Vagina (tissue), 2 donors: ENCODE results near the gene LRRC8A. TPM values are rescaled to one million over a fixed set of nuclear protein-coding genes. Genes with fewer than 3 reads are reported as not detected.

Source experiments
- DNase-seq, 2 donors: peaks; one replicate each; pipeline ENCODE4 v3.0.0-alpha.2; 2017; ENCODE audit errors: extremely low spot score in 2 of 2
- H3K27ac ChIP-seq: fragments of 200-600 bp; sonication (generic); one replicate; pipeline ENCODE4 v1.5.1; 2019
- H3K27me3 ChIP-seq: fragments of 200-600 bp; sonication (generic); one replicate; pipeline ENCODE4 v1.5.1; 2019
- H3K36me3 ChIP-seq, 2 donors: fragments of 200-600 bp; sonication (generic); one replicate each; pipeline ENCODE4 v1.5.1; 2017 to 2019
- H3K4me1 ChIP-seq: fragments of 200-600 bp; sonication (generic); one replicate; pipeline ENCODE4 v1.5.1; 2019
- H3K4me3 ChIP-seq, 2 donors: fragments of 200-600 bp; sonication (generic); 1 replicate in 1 of 2; 2 replicates in 1 of 2; pipeline ENCODE4 v1.5.1; 2016 to 2019
- H3K9me3 ChIP-seq: fragments of 200-600 bp; sonication (generic); one replicate; pipeline ENCODE4 v1.5.1; 2019
- POLR2A ChIP-seq, 2 donors: fragments of 450-650 bp; IDR thresholded peaks; one replicate each; pipeline ENCODE4 v1.6.1; 2017; ENCODE audit warnings: antibody characterized with exemption in 2 of 2, mild to moderate bottlenecking in 2 of 2, moderate library complexity in 2 of 2
- POLR2AphosphoS5 ChIP-seq, 2 donors: sonication (generic); formaldehyde crosslinking; IDR thresholded peaks; one replicate each; pipeline ENCODE4 v1.9.0; 2017; ENCODE audit warnings: antibody characterized with exemption in 2 of 2, mild to moderate bottlenecking in 2 of 2, low read depth in 1 of 2; ENCODE audit not compliant: insufficient read depth in 1 of 2
- intact Hi-C: fragments of 100-400 bp; cut with DNase I; formaldehyde crosslinking; loops from one replicate; pipeline ENCODE4 v1.15.1; 2023
- total RNA-seq: library from RNA; depleted of rRNA; stranded (reverse); fragments of >200 nt; gene quantifications from one replicate; pipeline ENCODE4 v1.2.3, GENCODE V29; 2016
- TF ChIP-seq, protein P1 (sequence below), 3 experiments: fragments of 450-650 bp in 2 of 3; fragments of 200-600 bp in 1 of 3; sonication (generic) in 1 of 3; IDR thresholded peaks; one replicate each; pipeline ENCODE4 v1.5.1; 2017 to 2019; ENCODE audit warnings: antibody characterized with exemption in 3 of 3, mild to moderate bottlenecking in 2 of 3, moderate library complexity in 2 of 3

The LRRC8A gene
- total RNA-seq, 1 donor from 2014 or later, result 110 TPM

DNA sequence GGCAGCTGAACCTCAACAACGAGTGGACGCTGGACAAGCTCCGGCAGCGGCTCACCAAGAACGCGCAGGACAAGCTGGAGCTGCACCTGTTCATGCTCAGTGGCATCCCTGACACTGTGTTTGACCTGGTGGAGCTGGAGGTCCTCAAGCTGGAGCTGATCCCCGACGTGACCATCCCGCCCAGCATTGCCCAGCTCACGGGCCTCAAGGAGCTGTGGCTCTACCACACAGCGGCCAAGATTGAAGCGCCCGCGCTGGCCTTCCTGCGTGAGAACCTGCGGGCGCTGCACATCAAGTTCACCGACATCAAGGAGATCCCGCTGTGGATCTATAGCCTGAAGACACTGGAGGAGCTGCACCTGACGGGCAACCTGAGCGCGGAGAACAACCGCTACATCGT lies 26.4 kb downstream of the LRRC8A start:
- Histone ChIP-seq H3K4me1 (peaks cover 61% of the 10 kb centered on the region), H3K36me3 (peaks cover 0 to 29% of the 10 kb centered on the region in 2 donors), H3K27ac (no peak overlapping the region), H3K4me3 (no peak overlapping the region), H3K9me3 (no peaks in the 10 kb centered on the region), H3K27me3 (no peaks in the 10 kb centered on the region)
- intact Hi-C loops, result no loop called here
- DNase-seq, result no peak
- TF ChIP-seq POLR2AphosphoS5 (IDR thresholded peaks at IDR 0.05; ENCODE audit: insufficient read depth in 1 of 2, low read depth in 1 of 2) (no peak), POLR2A (IDR thresholded peaks at IDR 0.05) (no peak)
- TF ChIP-seq, protein P1, sequence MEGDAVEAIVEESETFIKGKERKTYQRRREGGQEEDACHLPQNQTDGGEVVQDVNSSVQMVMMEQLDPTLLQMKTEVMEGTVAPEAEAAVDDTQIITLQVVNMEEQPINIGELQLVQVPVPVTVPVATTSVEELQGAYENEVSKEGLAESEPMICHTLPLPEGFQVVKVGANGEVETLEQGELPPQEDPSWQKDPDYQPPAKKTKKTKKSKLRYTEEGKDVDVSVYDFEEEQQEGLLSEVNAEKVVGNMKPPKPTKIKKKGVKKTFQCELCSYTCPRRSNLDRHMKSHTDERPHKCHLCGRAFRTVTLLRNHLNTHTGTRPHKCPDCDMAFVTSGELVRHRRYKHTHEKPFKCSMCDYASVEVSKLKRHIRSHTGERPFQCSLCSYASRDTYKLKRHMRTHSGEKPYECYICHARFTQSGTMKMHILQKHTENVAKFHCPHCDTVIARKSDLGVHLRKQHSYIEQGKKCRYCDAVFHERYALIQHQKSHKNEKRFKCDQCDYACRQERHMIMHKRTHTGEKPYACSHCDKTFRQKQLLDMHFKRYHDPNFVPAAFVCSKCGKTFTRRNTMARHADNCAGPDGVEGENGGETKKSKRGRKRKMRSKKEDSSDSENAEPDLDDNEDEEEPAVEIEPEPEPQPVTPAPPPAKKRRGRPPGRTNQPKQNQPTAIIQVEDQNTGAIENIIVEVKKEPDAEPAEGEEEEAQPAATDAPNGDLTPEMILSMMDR (IDR thresholded peaks at IDR 0.05), result no peak

DNA sequence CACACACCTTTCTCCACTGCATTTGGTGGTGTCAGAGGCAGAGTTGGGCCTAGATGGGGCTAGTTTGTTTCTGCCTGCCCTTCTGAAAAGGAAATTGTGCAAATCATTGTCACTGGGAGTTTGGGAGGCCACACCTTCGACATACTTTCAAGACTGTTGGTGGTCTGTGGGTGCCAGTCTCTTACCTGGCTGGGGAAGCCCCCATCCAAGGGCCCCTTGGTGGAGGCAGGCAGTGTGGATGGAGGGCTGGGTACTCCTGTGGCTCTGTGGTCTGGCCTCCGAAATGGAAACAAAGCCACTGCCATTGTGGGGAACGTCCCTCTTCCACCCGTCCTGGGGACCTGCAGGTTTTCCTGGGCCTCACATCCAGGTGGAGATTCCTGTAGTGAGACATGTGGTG lies 27.9 kb downstream of the LRRC8A start:
- TF ChIP-seq POLR2AphosphoS5 (IDR thresholded peaks at IDR 0.05; ENCODE audit: insufficient read depth in 1 of 2, low read depth in 1 of 2), result no peak
- no peak for TF ChIP-seq POLR2A (IDR thresholded peaks at IDR 0.05)
- TF ChIP-seq, protein P1 (IDR thresholded peaks at IDR 0.05), result no peak
- Histone ChIP-seq H3K27ac (peak overlapping the region; percentile 42), H3K36me3 (peaks cover 0 to 29% of the 10 kb centered on the region in 2 donors)

DNA sequence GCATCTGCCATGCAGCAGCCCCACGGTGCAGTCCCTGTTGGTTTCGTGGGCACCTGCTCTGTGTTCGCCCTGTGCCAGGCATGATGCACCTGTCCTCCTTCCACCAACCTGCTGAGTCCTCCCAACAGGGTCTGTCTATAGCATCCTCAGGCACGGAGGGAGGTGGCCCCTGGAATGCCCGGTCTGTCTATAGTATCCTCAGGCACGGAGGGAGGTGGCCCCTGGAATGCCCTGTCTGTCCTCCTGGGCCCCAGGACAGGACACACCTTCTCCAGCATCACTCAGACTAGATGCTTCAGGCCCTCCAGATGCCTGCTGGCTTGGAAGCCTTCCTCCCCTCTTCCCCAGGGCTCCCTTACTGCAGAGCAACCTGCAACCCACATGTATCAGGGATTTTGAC lies 29.0 kb downstream of the LRRC8A start:
- H3K27me3 ChIP-seq, result no peaks in the 10 kb centered on the region
- intact Hi-C loops, result no loop called here
- H3K36me3 ChIP-seq, result peaks cover 0 to 29% of the 10 kb centered on the region in 2 donors
- H3K4me3 ChIP-seq, result no peak overlapping the region
- H3K9me3 ChIP-seq, result no peaks in the 10 kb centered on the region
- peak overlapping the region; percentile 96 for H3K27ac ChIP-seq
- no peak for TF ChIP-seq POLR2A (IDR thresholded peaks at IDR 0.05)
- TF ChIP-seq POLR2AphosphoS5 (IDR thresholded peaks at IDR 0.05; ENCODE audit: insufficient read depth in 1 of 2, low read depth in 1 of 2), result no peak
- TF ChIP-seq, protein P1 (IDR thresholded peaks at IDR 0.05), result no peak
- peaks cover 69% of the 10 kb centered on the region for H3K4me1 ChIP-seq
- DNase-seq, result peak in 1 of 2 donors; percentile 83

More for the DNA sequence above, 27.9 kb downstream of the LRRC8A start:
- H3K27me3 ChIP-seq, result no peaks in the 10 kb centered on the region
- intact Hi-C loops, result no loop called here
- no peaks in the 10 kb centered on the region for H3K9me3 ChIP-seq
- no peak overlapping the region for H3K4me3 ChIP-seq
- peaks cover 61% of the 10 kb centered on the region for H3K4me1 ChIP-seq
- no peak for DNase-seq

DNA sequence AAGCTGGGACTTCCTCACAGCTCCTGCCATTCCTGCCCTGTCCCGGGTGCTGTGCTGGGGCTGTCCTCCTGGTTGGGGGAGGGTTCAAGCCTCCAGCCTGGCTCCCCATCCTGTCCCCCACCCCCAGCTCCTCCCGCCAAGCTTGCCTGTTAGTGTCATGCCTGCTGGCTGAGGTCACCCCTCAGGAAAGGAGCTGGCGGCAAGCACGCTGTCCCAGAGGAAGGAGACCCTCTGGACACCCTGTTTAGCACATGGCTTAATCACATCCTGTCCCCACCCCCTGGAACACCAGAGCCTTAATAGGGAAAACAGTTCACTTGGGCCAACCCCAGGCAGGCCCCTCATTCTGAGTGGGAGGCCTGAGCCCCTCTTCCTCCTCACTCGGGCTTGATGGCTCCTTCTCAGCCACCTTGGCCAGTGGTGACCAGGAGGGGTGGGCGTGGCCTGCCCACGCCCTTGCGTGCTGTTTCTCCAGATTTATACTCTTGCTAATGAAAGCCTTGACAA lies 29.6 kb downstream of the LRRC8A start:
- no peaks in the 10 kb centered on the region for H3K27me3 ChIP-seq
- TF ChIP-seq, protein P1 (IDR thresholded peaks at IDR 0.05), result no peak
- peak in 1 of 2 donors; percentile 52 for TF ChIP-seq POLR2AphosphoS5 (IDR thresholded peaks at IDR 0.05; ENCODE audit: insufficient read depth in 1 of 2, low read depth in 1 of 2)
- H3K4me3 ChIP-seq, result peak overlapping the region in 1 of 2 donors; percentile 2
- peak overlapping the region; percentile 96 for H3K27ac ChIP-seq
- DNase-seq, result no peak
- peaks cover 0 to 29% of the 10 kb centered on the region in 2 donors for H3K36me3 ChIP-seq
- no peaks in the 10 kb centered on the region for H3K9me3 ChIP-seq
- H3K4me1 ChIP-seq, result peaks cover 76% of the 10 kb centered on the region
- intact Hi-C loops, result no loop called here

DNA sequence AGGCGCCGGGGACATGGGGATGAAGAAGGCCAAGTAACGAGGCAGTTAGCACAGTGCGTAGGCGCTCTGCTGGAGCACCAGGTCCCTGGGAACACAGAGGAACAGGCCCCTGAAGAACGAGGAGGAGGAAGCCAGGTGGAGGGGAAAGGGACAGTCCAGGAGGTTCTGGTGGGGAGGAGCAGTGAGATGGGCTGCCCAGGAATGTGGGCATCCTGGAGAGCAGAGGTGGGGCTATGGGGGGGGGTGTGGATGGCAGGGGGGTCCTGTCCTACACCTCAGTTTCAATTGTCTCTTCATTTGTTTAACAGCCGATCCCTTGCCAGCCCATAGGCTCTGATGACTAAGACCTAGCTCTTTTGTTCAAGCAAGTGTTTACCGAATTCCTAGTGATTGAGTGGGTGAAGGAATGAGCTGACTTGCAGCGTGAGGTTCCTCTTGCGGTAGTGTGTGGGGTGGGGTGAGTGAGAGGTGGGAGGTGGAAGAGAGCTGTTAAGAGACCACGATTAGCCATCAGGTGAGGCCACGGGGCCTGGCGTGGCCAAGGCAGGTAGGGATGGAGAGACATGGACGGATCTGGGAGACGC lies 30.4 kb downstream of the LRRC8A start:
- H3K4me1 ChIP-seq, result peaks cover 84% of the 10 kb centered on the region
- H3K9me3 ChIP-seq, result no peaks in the 10 kb centered on the region
- peak overlapping the region; percentile 96 for H3K27ac ChIP-seq
- H3K4me3 ChIP-seq, result no peak overlapping the region
- DNase-seq, result no peak
- no peaks in the 10 kb centered on the region for H3K27me3 ChIP-seq
- TF ChIP-seq, protein P1 (IDR thresholded peaks at IDR 0.05), result no peak
- peak; percentile 9 to 47 for TF ChIP-seq POLR2AphosphoS5 (IDR thresholded peaks at IDR 0.05; ENCODE audit: insufficient read depth in 1 of 2, low read depth in 1 of 2)
- intact Hi-C loops, result no loop called here
- H3K36me3 ChIP-seq, result peaks cover 0 to 24% of the 10 kb centered on the region in 2 donors
